ENCODE data around the gene ENPP6.

DNA sequence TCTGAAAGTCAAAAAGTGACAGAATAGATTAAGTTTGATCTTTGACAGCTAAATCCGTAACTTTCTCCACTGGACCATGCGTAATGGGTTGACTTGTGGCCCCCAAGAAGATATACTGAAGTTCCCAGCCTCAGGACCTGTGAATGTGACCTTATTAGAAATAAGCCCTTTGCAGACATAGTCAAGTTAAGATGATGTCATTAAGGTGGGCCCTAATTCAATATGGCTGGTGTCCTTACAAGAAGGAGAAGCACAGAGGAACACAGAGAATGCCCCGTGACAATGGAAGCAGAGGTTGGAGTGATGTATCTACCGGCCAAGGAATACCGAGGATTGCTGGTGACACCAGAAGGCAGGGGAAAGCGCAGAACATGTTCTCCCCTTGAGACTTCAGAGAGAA lies 14.4 kb downstream of the ENPP6 start:
- no peak for TF ChIP-seq POLR2AphosphoS5 (IDR thresholded peaks at IDR 0.05)
- TF ChIP-seq, protein P1, sequence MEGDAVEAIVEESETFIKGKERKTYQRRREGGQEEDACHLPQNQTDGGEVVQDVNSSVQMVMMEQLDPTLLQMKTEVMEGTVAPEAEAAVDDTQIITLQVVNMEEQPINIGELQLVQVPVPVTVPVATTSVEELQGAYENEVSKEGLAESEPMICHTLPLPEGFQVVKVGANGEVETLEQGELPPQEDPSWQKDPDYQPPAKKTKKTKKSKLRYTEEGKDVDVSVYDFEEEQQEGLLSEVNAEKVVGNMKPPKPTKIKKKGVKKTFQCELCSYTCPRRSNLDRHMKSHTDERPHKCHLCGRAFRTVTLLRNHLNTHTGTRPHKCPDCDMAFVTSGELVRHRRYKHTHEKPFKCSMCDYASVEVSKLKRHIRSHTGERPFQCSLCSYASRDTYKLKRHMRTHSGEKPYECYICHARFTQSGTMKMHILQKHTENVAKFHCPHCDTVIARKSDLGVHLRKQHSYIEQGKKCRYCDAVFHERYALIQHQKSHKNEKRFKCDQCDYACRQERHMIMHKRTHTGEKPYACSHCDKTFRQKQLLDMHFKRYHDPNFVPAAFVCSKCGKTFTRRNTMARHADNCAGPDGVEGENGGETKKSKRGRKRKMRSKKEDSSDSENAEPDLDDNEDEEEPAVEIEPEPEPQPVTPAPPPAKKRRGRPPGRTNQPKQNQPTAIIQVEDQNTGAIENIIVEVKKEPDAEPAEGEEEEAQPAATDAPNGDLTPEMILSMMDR (IDR thresholded peaks at IDR 0.05) = no peak
- TF ChIP-seq POLR2A (IDR thresholded peaks at IDR 0.05) = no peak
